ENCODE data around the gene HIBCH. TPM values are rescaled to one million over a fixed set of nuclear protein-coding genes. Genes with fewer than 3 reads are reported as not detected.

Gene HIBCH
- total RNA-seq, 1 experiment from 2014 or later, result 24.7 TPM

GRCh38 chr2:190159453-190159852 is 160.2 kb downstream of the HIBCH start:
- Histone ChIP-seq H3K9me3 (ENCODE audit: control insufficient read depth in 1 of 2, insufficient read depth in 1 of 2, low read depth in 1 of 2, low read length in 2 of 2) (no peaks in the 10 kb centered on the region), H3K9me2 (ENCODE audit: insufficient read depth) (no peaks in the 10 kb centered on the region), H4K20me1 (ENCODE audit: insufficient read depth) (no peaks in the 10 kb centered on the region), H3K4me2 (ENCODE audit: low read length) (no peak overlapping the region), H3K4me1 (ENCODE audit: control insufficient read depth in 1 of 2, insufficient read depth in 2 of 2, low read length in 2 of 2) (no peaks in the 10 kb centered on the region), H3K36me3 (ENCODE audit: control insufficient read depth in 1 of 2, insufficient read depth in 2 of 2, low read length in 2 of 2) (no peaks in the 10 kb centered on the region), H3K79me2 (ENCODE audit: insufficient read depth, low read length) (no peaks in the 10 kb centered on the region), H3K4me3 (replicated peaks in 1 of 2; ENCODE audit: low read depth in 1 of 2, low read length in 2 of 2) (no peak overlapping the region), H3K27me3 (ENCODE audit: insufficient read depth, low read length) (no peaks in the 10 kb centered on the region), H3K27ac (ENCODE audit: low read depth, low read length) (no peak overlapping the region), H2AFZ (ENCODE audit: low read depth, low read length, poor library complexity, severe bottlenecking) (no peak overlapping the region), H3K9ac (ENCODE audit: low read length) (no peak overlapping the region)
- BruUV-seq (replicated peaks), result no TSS peak
- TF ChIP-seq POLR2A (IDR thresholded peaks at IDR 0.05; ENCODE audit: borderline replicate concordance, extremely low read depth, insufficient read depth, insufficient read length) (no peak), ATF3 (IDR thresholded peaks at IDR 0.05) (no peak), MAX (IDR thresholded peaks at IDR 0.05) (no peak), FOSL1 (IDR thresholded peaks at IDR 0.05; ENCODE audit: low read depth) (no peak), ZNF274 (IDR thresholded peaks at IDR 0.05; ENCODE audit: low read depth, low read length) (no peak), SP1 (IDR thresholded peaks at IDR 0.05; ENCODE audit: low read depth) (no peak), ELF1 (IDR thresholded peaks at IDR 0.05; ENCODE audit: borderline replicate concordance, low read depth) (no peak), EGR1 (IDR thresholded peaks at IDR 0.05; ENCODE audit: low read depth) (no peak), SIN3A (IDR thresholded peaks at IDR 0.05; ENCODE audit: low read depth) (no peak), TCF7L2 (IDR thresholded peaks at IDR 0.05; ENCODE audit: borderline replicate concordance, extremely low read depth, insufficient read depth, insufficient read length) (no peak), CTCF (IDR thresholded peaks at IDR 0.05 in 2 of 3, conservative IDR thresholded peaks at IDR 0.05 in 1 of 3; ENCODE audit: borderline replicate concordance in 1 of 3, insufficient read depth in 1 of 3, low read depth in 2 of 3, low read length in 2 of 3) (no peak), SRF (IDR thresholded peaks at IDR 0.05; ENCODE audit: low read depth) (no peak), ZFX (IDR thresholded peaks at IDR 0.05) (no peak), POLR2AphosphoS5 (IDR thresholded peaks at IDR 0.05; ENCODE audit: low read depth, low read length) (no peak), YY1 (IDR thresholded peaks at IDR 0.05; ENCODE audit: extremely low read depth, insufficient replicate concordance, low read depth, low read length) (no peak), RAD21 (IDR thresholded peaks at IDR 0.05; ENCODE audit: low read depth) (no peak), EZH2 (IDR thresholded peaks at IDR 0.05) (no peak), CEBPB (IDR thresholded peaks at IDR 0.05; ENCODE audit: low read depth) (no peak), EZH2phosphoT487 (IDR thresholded peaks at IDR 0.05; ENCODE audit: borderline replicate concordance) (no peak)
- CTCF ChIA-PET, result interaction anchor here (1.4 kb wide), 1 partner anchor 20 kb away, joined by 3 read pairs; no protein-coding TSS in a partner anchor
- RAD21 ChIA-PET (ENCODE audit: low non-redundant PET in 1 of 2, low total read pairs in 2 of 2, uncharacterized antibody in 2 of 2, unreplicated experiment in 2 of 2), result no interaction called here
- ATAC-seq (no peak), DNase-seq (ENCODE audit: low read depth, low spot score) (no peak)
- intact Hi-C loops (cut with micrococcal nuclease), result no loop called here
- POLR2A ChIA-PET, result no interaction called here

Data from HCT116 (cell line).